ENCODE results near the gene STARD13.

Gene STARD13

GRCh38 chr13:33199289-33199850 is 86.2 kb downstream of the STARD13 start:
- TF ChIP-seq, protein P1, sequence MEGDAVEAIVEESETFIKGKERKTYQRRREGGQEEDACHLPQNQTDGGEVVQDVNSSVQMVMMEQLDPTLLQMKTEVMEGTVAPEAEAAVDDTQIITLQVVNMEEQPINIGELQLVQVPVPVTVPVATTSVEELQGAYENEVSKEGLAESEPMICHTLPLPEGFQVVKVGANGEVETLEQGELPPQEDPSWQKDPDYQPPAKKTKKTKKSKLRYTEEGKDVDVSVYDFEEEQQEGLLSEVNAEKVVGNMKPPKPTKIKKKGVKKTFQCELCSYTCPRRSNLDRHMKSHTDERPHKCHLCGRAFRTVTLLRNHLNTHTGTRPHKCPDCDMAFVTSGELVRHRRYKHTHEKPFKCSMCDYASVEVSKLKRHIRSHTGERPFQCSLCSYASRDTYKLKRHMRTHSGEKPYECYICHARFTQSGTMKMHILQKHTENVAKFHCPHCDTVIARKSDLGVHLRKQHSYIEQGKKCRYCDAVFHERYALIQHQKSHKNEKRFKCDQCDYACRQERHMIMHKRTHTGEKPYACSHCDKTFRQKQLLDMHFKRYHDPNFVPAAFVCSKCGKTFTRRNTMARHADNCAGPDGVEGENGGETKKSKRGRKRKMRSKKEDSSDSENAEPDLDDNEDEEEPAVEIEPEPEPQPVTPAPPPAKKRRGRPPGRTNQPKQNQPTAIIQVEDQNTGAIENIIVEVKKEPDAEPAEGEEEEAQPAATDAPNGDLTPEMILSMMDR (IDR thresholded peaks at IDR 0.05): no peak

DNA sequence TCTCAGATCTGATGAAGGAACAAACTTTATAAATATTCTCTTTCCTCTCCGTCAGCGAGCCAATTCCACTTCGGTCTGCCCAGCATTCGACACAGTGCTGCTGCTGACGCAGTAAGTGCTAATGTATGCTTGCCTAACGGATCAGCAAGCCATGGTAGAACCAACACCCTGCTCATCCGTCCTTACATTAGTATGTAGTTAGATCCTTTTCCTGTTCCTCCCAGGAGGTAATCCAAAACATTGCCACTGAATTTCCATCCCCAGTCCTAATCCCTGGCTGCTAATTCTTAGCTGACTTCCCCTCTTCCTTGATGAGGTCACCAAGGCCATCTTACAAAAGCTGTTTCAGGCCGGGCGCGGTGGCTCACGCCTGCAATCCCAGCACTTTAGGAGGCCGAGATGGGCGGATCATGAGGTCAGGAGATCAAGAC is 88.0 kb downstream of the STARD13 start:
- TF ChIP-seq, protein P1 (IDR thresholded peaks at IDR 0.05): no peak

DNA sequence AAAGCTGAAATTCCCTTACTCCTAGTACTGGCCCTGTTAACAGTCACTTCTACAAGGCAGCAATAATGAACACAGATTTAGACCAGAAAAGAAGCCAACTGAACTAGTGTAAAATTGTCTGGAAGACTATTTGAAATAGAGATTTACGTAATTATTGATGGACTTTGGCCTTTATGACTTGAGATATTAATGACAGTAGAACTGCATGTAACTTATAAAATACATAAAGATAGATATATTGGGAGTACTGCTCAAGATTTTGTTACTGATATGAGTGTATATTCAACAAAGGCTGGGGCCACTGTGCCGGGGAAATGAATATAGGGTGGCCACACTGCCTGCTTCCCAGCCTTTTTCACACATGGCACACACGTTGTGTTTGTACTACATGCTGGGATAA is 88.8 kb downstream of the STARD13 start:
- TF ChIP-seq, protein P1 (IDR thresholded peaks at IDR 0.05): no peak

GRCh38 chr13:33195693-33196464 is 89.7 kb downstream of the STARD13 start:
- TF ChIP-seq, protein P1 (IDR thresholded peaks at IDR 0.05): no peak

DNA sequence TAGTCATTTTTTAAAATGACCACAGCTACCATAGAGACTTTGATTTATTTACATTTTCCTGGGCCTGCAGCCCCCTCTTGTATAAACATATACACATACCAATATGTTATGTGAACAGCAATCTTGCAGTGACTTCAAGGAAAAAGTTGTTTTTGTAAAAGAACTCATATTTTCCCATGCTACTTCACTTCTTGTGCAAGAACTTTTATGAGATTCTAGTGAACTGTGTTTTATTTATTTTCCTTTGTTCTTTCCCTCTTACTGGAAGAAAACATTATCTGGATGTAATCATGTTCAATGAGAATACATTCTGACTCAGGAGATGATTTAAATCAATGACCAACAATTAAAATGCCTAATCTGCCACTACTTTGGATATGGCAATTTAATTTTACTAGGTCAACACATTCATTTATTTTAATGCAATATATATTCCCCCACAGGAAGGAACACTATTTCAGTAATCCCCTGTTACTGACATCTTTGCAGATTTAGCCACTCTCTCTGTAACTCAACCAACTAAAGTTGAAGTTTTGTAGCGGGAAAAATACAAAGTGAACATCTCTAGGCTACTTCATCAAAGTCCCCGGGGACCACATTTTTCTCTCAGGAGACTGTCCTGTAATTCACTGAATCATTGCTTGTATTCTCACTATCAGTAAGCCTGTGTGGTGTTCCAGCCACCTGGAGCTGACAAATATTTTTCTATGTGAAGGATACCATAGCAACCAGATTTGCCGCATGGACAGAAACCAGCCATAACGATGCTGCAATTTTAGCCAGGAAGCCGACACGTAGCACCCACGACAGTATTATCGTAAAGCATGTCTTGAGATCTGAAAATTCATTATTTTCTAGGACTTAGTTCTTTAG is 90.5 kb downstream of the STARD13 start:
- TF ChIP-seq, protein P1 (IDR thresholded peaks at IDR 0.05): no peak

DNA sequence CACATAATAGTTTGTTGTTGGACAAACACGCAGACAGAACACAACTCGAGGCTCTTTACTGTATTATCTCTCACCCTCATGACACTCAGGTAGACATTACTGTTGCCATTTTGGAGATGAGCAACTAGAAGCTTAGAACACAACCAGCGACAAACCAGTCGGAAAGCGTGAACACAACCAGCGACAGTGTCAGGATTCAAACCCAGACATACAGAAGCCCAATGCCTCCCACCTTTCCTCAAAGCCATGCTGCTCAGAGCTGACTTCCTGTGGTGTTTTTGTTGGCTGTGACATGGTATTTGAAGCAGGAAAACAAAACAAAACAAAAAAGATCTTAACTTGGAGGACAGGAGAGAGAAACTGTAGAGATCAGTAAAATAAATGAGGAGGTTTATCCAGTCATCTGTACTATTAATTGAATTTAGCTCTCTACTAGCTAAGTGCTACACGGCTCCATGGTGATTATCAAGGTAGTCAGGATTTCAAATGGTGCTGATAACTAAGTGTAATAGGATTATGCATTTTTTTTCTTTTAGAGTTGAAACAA is 92.1 kb downstream of the STARD13 start:
- TF ChIP-seq, protein P1 (IDR thresholded peaks at IDR 0.05): no peak
